ENCODE data around the gene MAF. TPM values are rescaled to one million over a fixed set of nuclear protein-coding genes. Genes with fewer than 3 reads are reported as not detected.

The MAF gene
- total and polyA plus RNA-seq, 2 of the 13 experiments (the other 11 are each of a cell fraction or from before 2014, with no cell fraction given): 0.07 to 0.31 TPM

DNA sequence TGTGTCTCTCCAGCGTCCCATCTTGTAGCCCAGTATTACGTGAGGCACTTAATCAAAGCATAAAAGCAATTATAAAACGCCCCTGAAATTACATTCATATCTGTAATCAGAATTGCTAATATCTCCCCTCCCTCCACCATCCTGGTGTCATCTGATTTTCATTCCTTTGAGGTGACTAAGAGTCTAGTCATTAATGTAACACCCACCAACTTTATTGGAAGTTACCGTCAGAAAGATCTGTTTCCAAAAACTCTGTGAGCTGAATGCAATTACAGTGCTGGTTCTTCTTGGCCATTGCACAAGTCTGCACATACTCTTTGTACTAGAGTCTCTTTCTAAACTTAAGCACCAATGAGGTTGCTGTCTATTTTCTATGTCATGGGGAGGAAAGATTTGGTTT lies 12.5 kb upstream of the MAF start (continued):
- TF ChIP-seq SP2 (CRISPR knock-in tag; IDR thresholded peaks at IDR 0.05) (no peak), ZNF335 (CRISPR knock-in tag; IDR thresholded peaks at IDR 0.05) (no peak), REXO4 (CRISPR knock-in tag; IDR thresholded peaks at IDR 0.05; ENCODE audit: borderline replicate concordance) (no peak)
- TF ChIP-seq, protein P1, sequence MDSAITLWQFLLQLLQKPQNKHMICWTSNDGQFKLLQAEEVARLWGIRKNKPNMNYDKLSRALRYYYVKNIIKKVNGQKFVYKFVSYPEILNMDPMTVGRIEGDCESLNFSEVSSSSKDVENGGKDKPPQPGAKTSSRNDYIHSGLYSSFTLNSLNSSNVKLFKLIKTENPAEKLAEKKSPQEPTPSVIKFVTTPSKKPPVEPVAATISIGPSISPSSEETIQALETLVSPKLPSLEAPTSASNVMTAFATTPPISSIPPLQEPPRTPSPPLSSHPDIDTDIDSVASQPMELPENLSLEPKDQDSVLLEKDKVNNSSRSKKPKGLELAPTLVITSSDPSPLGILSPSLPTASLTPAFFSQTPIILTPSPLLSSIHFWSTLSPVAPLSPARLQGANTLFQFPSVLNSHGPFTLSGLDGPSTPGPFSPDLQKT (CRISPR knock-in tag; IDR thresholded peaks at IDR 0.05; ENCODE audit: borderline replicate concordance): no peak

- H3K4me3 ChIP-seq (replicated peaks in 1 of 3; ENCODE audit: insufficient read depth in 1 of 3, low read depth in 2 of 3, low read length in 3 of 3): no peak overlapping the region
- no peak overlapping the region for H3K4me2 ChIP-seq (ENCODE audit: low read depth, low read length)
- intact Hi-C loops (cut with micrococcal nuclease; ENCODE audit: unreplicated experiment): no loop called here
- ATAC-seq (no peak), DNase-seq (ENCODE audit: low spot score) (no peak), FAIRE-seq (no peak)
- peaks cover 0 to 3% of the 10 kb centered on the region in 2 experiments; a peak in 1 of 5 replicates for H3K27me3 ChIP-seq (ENCODE audit: control insufficient read depth in 1 of 2, insufficient read depth in 2 of 2, low read length in 2 of 2)
- ChIA-PET POLR2A (no interaction called here), CTCF (ENCODE audit: low intra/inter-chr PET ratio, low total read pairs) (no interaction called here)
- no peaks in the 10 kb centered on the region for H4K20me1 ChIP-seq (ENCODE audit: insufficient read depth, low read length)
- no peaks in the 10 kb centered on the region for H3K4me1 ChIP-seq (ENCODE audit: insufficient read depth, low read length)
- no peaks in the 10 kb centered on the region for H3K36me3 ChIP-seq (replicated peaks in 1 of 2; ENCODE audit: control insufficient read depth in 1 of 2, insufficient read depth in 2 of 2, low read length in 2 of 2)
- no peak overlapping the region for H3K27ac ChIP-seq (ENCODE audit: extremely low read length, insufficient read depth, low read length)
- H3K9me3 ChIP-seq (ENCODE audit: low read length): no peaks in the 10 kb centered on the region
- TF ChIP-seq MZF1 (CRISPR knock-in tag; IDR thresholded peaks at IDR 0.05; ENCODE audit: borderline replicate concordance) (no peak), SNRNP70 (IDR thresholded peaks at IDR 0.05; ENCODE audit: low read depth, low read length) (no peak), TARDBP (CRISPR knock-in tag; IDR thresholded peaks at IDR 0.05) (no peak), ZNF260 (CRISPR knock-in tag; IDR thresholded peaks at IDR 0.05; ENCODE audit: borderline replicate concordance, low read depth) (no peak), ATRX (CRISPR knock-in tag; IDR thresholded peaks at IDR 0.05; ENCODE audit: borderline replicate concordance) (no peak), ZNF382 (CRISPR knock-in tag; IDR thresholded peaks at IDR 0.05; ENCODE audit: borderline replicate concordance) (no peak), ZSCAN21 (CRISPR knock-in tag; IDR thresholded peaks at IDR 0.05; ENCODE audit: borderline replicate concordance) (no peak), NFE2 (CRISPR knock-in tag; IDR thresholded peaks at IDR 0.05) (no peak), PAF1 (CRISPR knock-in tag; IDR thresholded peaks at IDR 0.05) (no peak), ZBTB34 (CRISPR knock-in tag; IDR thresholded peaks at IDR 0.05) (no peak), CEBPG (CRISPR knock-in tag; IDR thresholded peaks at IDR 0.05) (no peak), ZZZ3 (CRISPR knock-in tag; IDR thresholded peaks at IDR 0.05; ENCODE audit: borderline replicate concordance) (no peak)
- TF ChIP-seq, protein P2, sequence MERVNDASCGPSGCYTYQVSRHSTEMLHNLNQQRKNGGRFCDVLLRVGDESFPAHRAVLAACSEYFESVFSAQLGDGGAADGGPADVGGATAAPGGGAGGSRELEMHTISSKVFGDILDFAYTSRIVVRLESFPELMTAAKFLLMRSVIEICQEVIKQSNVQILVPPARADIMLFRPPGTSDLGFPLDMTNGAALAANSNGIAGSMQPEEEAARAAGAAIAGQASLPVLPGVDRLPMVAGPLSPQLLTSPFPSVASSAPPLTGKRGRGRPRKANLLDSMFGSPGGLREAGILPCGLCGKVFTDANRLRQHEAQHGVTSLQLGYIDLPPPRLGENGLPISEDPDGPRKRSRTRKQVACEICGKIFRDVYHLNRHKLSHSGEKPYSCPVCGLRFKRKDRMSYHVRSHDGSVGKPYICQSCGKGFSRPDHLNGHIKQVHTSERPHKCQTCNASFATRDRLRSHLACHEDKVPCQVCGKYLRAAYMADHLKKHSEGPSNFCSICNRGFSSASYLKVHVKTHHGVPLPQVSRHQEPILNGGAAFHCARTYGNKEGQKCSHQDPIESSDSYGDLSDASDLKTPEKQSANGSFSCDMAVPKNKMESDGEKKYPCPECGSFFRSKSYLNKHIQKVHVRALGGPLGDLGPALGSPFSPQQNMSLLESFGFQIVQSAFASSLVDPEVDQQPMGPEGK (CRISPR knock-in tag; IDR thresholded peaks at IDR 0.05): no peak
- TF ChIP-seq, protein P3, sequence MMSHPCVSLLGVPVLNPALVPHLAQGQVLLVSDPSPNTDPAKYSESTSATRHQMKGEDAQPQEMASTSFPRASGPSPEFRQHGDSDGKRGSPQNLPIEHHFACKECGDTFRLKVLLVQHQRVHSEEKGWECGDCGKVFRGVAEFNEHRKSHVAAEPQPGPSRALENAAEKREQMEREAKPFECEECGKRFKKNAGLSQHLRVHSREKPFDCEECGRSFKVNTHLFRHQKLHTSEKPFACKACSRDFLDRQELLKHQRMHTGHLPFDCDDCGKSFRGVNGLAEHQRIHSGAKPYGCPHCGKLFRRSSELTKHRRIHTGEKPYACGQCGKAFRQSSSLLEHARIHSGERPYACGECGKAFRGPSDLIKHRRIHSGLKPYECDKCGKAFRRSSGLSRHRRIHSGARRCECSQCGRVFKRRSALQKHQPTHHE (CRISPR knock-in tag; IDR thresholded peaks at IDR 0.05; ENCODE audit: borderline replicate concordance): no peak
- no peaks in the 10 kb centered on the region for H3K79me2 ChIP-seq (ENCODE audit: insufficient read depth, low read length)
- WGBS (ENCODE audit: low lambda C conversion rate): 3% methylated on average over 2 of the region's 2 CpGs
- in situ Hi-C loops (cut with HindIII; ENCODE audit: extremely low pct_ligation_motif_present, low pct_unique_long_range_greater_than_20kb): loop anchor here (25.0 kb wide), 2 partner anchors 1100 to 1375 kb away; no protein-coding TSS in a partner anchor
- no peak overlapping the region for H2AFZ ChIP-seq (ENCODE audit: low read length)
- no TSS peak for BruUV-seq (replicated peaks)
- H3K9ac ChIP-seq (ENCODE audit: insufficient read depth, low read depth, low read length): no peak overlapping the region
These were observed 11.7 kb upstream of the MAF start for GRCh38 chr16:79612207-79612606.
